Astrocyte (in vitro differentiated cells and primary cell): ENCODE measurements around the gene RBM14.

Source experiments
- EZH2 ChIP-seq: IDR thresholded peaks from 2 replicates; pipeline ENCODE4 v1.6.1; 2012; ENCODE audit warnings: mild to moderate bottlenecking, low read length, inconsistent platforms; ENCODE audit not compliant: insufficient read depth
- TF ChIP-seq, protein P1 (sequence below): IDR thresholded peaks from 2 replicates; pipeline ENCODE4 v1.5.1; 2011; ENCODE audit warnings: low read depth, mild to moderate bottlenecking, inconsistent platforms, low read length, moderate library complexity; ENCODE audit not compliant: insufficient read depth

DNA sequence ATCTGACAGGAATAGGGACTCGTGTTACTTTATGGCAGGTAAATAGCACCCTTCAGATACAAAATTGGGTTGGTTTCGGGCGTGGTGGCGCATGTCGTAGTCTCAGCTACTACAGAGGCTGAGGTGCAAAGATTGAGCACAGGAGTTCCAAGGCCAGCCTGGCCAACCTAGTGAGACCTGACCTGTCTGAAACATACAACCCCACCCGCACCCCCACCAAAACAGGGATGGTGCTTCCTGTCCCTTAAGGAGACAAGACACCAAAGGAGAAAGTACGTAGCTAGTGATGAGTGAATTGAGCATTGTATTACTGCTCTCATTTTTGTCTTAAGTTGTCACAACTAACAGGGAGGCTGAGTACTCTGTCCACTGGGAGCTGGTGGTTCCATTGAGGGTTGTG lies 36.2 kb downstream of the RBM14 start:
- TF ChIP-seq, protein P1, sequence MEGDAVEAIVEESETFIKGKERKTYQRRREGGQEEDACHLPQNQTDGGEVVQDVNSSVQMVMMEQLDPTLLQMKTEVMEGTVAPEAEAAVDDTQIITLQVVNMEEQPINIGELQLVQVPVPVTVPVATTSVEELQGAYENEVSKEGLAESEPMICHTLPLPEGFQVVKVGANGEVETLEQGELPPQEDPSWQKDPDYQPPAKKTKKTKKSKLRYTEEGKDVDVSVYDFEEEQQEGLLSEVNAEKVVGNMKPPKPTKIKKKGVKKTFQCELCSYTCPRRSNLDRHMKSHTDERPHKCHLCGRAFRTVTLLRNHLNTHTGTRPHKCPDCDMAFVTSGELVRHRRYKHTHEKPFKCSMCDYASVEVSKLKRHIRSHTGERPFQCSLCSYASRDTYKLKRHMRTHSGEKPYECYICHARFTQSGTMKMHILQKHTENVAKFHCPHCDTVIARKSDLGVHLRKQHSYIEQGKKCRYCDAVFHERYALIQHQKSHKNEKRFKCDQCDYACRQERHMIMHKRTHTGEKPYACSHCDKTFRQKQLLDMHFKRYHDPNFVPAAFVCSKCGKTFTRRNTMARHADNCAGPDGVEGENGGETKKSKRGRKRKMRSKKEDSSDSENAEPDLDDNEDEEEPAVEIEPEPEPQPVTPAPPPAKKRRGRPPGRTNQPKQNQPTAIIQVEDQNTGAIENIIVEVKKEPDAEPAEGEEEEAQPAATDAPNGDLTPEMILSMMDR, result no peak
- no peak for TF ChIP-seq EZH2
